ENCODE data around the gene CELF5.
"Not testable (repeated sequence)": the region's sequence is repeated elsewhere in the genome, so short reads cannot be mapped to it uniquely, and the experiment has no call there.

CELF5 gene

DNA sequence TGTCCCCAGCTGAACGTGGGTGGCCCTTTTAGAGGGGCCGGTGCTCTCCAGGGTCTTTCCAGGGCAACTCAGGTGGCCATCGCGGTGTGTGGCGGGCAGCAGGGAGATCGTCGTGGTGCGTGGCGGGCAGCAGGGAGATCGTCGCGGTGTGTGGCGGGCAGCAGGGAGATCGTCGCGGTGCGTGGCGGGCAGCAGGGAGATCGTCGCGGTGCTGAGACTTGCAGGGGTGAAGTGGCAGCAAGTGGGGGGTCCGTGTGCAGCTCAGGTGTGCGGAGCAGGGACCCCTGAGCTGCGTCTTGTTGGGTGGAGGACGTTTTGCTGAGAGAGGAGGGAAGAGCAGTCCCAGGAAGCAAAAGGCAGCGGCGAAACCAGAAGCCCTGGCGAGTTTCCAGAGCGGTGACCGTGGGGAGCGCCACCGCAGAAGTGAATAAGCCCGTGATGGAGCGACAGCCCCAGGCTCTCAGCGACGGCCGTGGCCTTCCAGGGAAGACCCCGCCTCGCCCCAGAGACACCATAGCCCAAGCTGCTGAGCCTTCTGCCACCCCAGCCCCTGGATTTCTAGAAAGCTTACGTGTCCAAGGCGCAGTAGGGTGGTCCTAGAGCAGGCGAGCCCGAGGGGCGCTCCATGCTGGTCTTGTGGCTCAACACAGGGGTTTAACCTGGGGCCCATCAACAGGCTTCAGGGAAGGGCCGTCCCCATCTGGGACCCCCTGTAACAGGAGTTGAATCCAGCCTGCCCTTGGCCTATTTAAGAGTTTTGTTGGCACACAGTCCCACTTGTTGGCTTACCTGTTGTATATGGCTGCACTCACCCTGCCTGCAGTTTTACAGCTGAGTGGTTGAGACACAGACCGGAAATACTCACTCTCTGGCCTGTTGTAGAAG is 33.3 kb upstream of the CELF5 start:
- no peak for DNase-seq

DNA sequence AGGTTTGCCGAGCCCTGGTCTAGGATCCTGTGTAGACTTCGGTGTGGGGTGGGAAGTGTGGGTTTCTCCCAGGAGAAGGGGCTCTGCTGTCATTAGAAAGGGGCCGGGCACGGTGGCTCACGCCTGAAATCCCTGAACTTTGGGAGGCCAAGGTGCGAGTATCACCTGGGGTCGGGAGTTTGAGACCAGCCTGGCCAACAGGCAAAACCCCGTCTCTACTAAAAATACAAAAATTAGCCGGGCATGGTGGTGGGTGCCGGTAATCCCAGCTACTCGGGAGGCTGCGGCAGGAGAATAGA is 32.7 kb upstream of the CELF5 start:
- not testable (repeated sequence) for DNase-seq

DNA sequence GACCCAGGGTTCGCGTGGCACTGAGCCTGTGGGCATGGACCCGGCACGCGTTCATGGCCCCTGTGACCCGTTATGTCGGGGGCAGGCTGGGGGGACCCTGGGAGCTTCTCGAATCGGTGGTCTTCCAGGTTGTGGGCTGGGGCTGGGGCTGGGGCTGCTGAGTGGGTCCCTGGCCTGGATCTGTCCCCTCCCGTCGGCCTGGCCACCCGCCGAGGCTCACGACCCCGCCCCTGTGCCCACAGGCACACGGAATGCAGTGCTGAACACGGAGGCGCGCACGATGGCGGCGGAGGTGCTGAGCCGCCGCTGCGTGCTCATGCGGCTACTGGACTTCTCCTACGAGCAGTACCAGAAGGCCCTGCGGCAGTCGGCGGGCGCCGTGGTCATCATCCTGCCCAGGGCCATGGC is 32.2 kb upstream of the CELF5 start:
- DNase-seq = no peak

DNA sequence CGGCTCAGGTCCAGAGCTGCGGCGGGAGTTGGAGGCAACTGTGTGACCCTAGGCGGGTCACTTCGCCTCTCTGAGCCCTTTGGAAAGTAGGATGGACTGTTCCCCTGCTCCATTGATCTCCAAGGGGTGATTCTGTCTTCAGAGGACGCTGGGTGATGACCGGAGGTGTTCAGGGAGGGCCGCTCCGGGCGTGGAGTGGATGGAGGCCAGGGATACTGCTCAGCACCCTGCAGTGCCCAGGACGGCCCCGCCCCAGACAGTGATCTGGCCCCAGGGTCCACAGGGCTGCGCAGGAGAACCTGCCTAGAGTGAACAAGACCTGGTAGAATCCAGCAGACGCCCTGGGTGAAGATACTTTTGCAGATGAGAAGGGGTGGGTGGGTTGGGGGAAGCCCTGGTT is 31.8 kb upstream of the CELF5 start:
- DNase-seq = no peak

DNA sequence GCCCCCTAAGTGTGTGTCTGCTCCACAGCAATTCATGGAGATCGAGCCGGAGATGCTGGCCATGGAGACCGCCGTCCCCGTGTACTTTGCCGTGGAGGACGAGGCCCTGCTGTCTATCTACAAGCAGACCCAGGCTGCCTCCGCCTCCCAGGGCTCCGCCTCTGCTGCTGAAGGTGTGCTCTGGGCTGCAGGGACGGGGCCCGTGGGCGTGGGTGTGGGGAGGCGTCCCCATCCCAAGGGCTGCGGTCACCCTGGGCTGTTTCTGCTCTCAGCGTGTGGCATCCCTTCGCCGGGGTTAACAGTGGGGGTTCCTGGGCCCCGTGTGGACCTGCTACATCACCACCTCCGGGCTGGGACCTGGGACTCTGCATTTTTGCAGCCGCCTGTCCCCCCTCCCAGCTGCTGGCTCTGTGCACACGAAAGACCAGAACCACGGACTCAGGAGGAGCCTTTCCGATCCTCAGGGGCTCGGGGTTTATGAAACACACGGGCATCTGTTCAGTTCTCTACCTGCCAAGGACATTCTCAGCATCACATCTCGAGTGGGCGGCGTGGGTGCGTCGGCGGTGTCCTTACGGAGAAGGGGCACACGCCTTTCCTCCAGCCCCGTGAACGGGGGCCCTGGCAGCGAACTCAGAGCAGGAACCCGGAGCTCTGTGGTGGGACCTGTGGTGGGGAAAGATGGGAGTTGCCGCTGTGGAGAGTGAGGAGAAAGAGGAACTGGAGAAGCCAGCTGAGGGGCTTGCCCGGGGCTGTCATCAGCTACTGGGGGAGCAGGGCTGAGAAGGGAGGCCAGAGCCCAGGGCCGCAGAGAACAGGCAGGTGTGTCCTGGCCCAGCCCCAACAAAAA is 31.0 kb upstream of the CELF5 start:
- no peak for DNase-seq

DNA sequence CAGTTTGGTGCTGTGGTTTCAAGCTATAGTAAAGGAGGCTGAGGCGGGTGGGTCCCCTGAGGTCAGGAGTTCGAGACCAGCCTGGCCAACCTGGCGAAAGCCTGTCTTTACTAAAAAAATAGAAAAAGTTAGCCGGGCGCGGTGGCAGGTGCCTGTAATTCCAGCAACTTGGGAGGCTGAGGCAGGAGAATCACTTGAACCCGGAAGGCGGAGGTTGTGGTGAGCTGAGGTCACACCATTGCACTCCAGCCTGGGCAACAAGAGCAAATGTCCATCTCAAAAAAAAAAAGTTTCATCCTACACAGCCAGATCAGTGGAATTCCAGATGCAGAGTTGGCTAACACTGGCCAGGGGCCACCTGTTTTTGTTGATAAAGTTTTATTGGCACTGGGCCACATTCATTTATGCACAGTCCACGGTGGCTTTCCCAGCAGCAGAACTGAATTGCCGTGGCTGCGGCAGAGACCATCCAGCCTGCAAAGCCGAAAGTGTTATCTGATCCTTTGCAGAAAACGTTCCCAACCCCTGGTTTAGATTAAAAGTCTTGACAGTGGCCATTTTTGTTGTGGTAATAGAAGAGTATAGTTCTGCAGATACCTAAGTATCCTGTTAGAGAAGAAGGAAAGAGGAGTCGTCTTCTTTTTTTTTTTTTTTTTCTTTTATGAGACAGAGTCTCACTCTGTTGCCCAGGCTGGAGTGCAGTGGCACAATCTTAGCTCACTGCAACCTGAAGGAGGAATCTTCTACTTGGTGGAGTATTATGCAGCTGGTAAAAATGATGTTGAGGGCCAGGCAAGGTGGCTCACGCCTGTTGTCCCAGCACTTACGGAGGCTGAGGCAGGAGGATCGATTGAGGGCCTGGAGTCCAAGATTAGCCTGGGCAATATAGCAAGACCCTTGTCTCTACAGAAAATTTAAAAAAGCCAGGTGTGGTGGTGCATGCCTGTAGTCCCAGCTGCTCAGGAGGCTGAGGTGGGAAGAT is 30.1 kb upstream of the CELF5 start:
- DNase-seq = no peak

DNA sequence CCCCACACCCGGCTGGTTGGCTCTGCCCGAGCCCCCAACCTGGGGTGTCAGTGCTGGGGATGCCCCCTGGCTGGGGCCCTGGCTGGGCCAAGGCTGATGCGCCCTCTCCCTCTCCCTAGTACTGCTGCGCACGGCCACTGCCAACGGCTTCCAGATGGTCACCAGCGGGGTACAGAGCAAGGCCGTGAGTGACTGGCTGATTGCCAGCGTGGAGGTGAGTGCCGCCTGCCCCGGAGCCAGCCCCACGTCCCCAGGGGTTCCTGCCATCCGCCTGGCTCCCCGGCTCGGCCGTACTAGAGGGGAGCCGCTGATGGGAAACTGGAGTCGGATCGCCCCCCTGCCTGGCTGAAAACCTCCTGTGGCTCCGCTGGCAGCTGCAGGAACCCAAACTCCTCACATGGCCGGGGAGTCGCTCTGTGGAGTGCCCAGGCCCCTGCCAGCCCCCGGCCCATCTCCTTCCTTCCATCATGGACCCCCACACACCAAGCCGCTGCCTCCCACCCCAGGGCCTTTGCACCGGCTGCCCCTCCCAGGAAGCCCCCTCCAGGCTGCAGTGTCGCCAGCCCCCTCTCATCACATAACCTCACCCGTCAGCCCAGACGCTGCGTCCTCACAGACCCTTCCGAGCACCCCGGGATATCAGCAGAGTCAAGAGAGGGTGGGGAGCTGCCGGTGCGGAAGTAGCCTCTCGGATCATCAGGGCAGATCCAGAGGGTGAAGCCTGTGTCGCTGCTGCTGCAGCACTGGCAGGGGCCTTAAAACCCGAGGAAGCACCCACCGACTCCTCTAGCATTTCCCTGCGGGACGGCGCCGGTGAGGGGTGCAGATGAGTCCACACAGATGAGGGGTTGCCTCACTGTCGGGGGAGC is 28.2 kb upstream of the CELF5 start:
- no peak for DNase-seq

DNA sequence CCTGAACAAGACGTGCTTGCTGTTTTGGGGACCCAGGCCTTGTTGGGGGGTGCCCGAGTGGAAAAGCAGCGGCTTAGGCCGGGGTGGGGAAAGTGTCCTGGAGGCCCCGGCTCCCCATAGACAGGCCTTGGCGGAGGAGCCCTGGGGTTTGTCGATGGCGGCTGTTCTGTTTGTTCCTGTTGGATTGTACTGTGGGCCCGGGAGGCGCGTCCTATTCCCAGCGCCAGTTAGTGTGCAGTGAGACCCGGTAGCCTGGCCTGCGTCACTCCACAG is 27.6 kb upstream of the CELF5 start:
- DNase-seq = no peak

DNA sequence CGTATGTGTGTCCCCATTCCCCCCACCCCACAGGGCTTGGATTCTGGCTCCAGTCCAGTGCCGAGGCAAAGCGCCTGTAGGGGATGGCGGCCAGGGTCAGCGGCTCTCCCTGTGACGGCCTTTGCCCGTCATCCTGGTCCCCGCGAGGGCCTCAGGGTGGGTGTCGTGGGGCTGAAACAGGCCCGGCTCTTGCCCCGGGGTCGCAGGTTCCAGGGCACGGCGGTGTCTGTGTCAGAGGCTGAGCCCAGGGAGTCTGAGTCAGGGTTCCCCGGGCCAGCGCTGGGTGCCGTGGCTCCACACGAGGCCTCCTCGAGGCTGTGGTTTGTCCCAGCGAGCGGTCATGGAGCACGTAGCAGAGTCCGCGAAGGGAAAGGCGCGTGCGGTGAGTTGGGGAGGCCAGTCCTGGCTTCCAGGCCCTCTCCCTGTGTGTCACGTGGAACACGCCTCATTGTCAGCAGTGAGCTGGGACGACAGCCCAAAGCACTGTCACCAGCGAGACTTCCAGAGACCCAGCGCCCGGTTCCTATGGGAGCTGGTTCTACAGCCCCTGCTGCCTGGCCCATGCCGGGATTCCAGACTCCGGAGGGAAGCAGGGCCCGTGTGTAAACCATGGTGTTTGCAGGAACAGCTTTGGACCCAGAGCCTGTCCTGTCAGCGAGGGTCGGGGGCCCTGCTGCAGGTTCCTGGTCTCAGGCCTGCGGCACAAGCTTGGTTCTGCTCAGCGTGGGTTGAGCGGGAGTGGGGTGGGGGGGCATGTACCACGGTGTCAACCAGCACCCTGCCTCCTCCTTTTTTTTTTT is 25.4 kb upstream of the CELF5 start:
- no peak for DNase-seq

DNA sequence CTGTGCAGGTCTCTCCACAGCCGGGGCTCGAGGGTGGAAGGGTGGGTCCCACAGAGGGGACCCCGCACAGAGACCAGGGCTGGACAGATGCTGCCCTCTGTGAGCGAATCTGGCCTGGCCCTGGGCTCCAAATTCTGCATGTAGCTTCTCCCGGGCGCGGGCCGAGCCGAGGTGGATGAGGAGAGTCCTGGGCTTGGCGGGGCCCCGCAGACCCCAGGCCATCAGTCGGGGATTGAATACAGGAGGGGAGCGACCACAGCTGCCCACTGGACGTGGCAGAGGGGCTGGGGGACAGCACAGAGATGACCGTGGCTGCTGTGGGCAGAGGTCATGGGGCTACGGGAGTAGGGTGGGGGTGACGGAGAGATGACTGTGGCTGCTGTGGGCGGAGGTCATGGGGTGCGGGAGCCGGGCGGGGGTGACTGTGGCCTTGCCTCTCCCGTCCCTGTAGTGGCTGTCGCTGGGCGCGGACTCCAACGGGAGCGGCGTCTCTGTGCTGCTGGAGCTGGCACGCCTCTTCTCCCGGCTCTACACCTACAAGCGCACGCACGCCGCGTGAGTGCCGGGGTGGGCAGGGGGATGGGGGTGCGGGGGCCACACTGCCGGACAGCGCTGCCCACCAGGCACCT is 23.3 kb upstream of the CELF5 start:
- no peak for DNase-seq

DNA sequence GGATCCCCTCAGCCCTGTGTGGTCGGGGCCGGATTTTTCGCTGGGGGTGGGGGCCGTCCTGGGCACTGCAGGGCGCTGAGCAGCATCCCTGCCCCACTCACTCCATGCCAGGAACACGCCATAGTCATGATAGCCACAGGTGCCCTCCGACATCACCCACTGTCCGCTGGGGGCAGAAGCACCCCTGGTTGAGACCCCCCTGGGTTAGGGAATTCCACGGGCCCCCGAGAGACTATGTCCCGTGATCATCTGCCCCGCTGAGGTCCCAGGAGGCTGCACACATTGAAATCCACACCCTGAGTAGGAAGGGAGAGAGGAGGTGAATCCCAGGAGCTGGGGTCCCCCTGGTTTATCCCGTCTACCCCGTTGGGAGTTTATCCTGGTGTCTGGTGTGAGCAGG is 22.6 kb upstream of the CELF5 start:
- no peak for DNase-seq

DNA sequence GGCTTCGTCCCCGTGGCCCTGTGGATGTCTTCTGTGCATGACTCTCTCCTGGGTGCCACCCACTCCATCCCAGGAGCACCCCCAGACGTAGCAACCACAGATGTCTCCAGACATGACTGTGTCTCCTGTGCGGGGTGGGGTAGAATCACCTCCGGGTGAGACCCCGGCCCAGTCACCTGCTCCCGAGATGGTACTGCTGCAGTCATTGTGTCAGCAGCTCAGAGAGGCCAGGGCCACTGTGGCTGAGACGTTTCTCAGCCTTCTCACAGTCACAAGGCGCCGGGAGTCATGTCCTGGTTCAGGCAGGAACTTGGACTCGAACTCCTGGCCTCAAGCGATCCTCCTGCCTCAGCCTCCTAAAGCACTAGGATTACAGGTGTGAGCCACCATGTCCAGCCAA is 22.1 kb upstream of the CELF5 start:
- no peak for DNase-seq

DNA sequence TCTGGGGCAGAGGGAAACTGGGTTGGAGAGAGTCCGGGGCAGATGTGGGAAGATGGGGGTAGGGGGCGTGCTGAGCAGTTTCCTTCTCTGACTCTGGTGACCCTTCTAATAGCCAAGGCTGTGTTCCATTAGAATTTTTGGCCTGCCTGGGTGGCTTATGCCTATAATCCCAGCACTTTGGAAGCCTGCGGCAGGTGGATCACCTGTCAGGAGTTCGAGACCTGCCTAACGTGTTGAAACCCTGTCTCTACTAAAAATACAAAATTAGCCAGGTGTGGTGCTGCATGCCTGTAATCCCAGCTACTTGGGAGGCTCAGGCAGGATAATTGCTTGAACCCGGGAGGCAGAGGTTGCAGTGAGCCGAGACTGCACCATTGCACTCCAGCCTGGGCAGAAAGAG is 21.6 kb upstream of the CELF5 start:
- DNase-seq = not testable (repeated sequence)

DNA sequence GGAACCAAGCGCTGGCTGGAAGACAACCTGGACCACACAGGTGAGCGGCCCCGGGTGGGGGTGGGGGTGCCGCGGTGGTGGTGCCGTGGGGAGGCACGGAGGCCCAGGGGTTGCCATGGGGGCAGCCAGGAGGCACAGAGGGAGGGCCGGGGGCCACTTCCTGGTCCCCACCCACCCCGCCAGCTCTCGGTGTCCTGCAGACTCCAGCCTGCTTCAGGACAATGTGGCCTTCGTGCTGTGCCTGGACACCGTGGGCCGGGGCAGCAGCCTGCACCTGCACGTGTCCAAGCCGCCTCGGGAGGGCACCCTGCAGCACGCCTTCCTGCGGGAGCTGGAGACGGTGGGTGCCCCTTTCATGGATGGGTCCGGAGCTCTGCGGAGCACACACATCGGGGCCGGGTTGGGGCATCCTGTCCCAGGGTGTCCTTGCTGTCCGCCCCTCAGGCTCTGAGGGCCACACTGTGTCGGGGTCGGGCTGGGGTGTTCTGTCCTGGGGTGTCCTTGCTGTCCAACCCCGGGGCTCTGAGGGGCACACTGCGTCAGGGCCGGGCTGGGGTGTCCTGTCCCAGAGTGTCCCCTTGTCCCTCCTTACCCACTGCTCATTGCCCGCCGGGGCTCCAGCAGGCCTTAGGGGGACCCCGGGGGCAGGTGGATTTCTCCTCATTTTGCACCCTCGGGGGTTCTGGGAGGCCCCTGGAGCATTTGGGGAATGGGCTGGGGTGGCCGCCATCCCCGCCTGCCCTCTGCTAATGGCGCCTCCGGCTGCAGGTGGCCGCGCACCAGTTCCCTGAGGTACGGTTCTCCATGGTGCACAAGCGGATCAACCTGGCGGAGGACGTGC is 20.4 kb upstream of the CELF5 start:
- DNase-seq = no peak

DNA sequence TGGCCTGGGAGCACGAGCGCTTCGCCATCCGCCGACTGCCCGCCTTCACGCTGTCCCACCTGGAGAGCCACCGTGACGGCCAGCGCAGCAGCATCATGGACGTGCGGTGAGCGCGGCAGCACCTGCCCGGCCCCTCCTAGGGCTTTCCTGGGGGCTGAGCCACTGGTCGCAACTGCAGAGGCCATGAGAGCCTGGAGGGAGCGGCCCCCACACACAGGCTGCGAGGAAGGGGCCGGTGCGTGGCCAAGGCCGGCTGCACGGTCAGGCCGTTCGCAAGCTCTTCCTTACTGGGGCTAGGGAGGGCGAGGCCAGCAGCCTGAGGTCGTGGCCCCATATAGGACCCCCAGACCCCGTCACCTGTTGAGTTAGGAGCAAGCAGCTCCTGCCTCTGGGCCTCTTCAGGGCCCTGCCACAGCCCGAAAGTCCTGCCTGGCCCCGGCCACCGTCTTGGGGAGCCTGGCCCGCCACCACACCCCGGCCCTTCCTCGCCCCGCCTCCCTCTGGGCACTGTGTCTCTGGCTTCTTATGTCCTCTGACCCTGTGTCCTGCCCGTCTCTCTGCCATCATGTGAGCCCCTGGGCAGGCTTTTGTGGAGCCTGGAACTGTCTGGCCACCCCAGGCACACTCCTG is 19.7 kb upstream of the CELF5 start:
- DNase-seq = no peak

DNA sequence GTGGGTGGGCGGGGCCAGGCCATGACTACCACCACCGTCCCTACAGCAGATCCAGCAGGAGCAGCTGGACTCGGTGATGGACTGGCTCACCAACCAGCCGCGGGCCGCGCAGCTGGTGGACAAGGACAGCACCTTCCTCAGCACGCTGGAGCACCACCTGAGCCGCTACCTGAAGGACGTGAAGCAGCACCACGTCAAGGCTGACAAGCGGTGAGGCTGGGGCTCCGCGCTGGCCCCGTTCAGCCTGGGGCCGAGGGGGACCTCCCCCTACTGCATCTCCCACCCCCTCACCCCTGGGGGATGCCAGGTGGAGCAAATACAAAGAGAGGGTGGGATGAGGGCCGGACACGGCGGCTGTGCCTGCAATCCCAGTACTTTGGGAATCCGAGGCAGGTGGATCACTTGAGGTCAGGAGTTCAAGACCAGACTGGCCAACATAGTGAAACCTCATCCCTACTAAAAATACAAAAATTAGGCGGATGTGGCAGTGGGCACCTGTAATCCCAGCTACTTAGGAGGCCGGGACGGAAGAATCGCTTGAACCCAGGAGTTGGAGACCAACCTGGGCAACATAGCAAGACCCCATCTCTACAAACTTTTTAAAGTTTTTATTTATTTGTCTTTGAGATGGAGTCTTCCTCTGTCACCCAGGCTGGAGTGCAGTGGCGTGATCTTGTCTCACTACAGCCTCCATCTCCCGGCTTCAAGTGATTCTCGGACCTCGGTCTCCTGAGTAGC is 18.1 kb upstream of the CELF5 start:
- no peak for DNase-seq

DNA sequence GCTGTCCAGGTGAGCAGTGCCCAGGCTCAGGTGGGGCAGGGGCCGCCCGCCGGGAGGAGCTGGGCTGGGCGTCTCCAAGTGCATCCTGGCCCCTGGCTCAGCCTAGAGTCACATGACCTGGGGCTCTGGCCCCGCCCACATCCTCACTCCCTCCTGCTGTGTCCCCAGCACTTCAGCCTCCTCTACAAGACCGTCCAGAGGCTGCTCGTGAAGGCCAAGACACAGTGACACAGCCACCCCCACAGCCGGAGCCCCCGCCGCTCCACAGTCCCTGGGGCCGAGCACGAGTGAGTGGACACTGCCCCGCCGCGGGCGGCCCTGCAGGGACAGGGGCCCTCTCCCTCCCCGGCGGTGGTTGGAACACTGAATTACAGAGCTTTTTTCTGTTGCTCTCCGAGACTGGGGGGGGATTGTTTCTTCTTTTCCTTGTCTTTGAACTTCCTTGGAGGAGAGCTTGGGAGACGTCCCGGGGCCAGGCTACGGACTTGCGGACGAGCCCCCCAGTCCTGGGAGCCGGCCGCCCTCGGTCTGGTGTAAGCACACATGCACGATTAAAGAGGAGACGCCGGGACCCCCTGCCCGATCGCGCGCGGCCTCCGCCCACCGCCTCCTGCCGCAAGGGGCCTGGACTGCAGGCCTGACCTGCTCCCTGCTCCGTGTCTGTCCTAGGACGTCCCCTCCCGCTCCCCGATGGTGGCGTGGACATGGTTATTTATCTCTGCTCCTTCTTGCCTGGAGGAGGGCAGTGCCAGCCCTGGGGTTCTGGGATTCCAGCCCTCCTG is 16.8 kb upstream of the CELF5 start:
- DNase-seq = no peak

Measured in DMS153 (cell line).